ENCODE measurements around the gene FUNDC1.

DNA sequence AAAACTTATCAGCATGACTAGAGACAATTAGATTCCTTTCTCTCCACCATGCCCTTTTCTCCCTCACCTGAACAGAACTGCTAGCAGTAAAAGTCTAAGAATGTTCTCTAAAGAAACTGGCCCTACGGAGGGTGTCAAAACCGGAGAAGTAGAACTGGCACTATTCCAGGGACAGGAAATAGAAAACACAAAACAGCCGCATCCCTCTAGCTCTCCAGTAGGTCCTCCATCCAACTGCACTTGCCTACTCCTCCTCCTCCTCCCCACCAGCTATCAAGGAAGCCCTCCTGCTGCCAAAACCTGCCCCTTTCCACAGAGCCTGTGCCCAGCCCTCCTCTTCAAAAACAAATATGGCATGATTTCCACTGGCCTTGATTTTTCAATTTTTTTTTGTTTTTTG is 28.4 kb downstream of the FUNDC1 start:
- TF ChIP-seq CTCF (IDR thresholded peaks at IDR 0.05 in 2 of 3, conservative IDR thresholded peaks at IDR 0.05 in 1 of 3; ENCODE audit: borderline replicate concordance in 1 of 3, insufficient read depth in 1 of 3, low read depth in 2 of 3, low read length in 2 of 3): no peak
- no peak for TF ChIP-seq ZNF274 (IDR thresholded peaks at IDR 0.05; ENCODE audit: low read depth, low read length)
- TF ChIP-seq EZH2phosphoT487 (IDR thresholded peaks at IDR 0.05; ENCODE audit: borderline replicate concordance): no peak
